IMR-90 (cell line): ENCODE results near the gene DCUN1D3. TPM values are rescaled to one million over a fixed set of nuclear protein-coding genes. Genes with fewer than 3 reads are reported as not detected.

ENCODE experiments used
- ATAC-seq: fragments of 200-7000 bp; cut with Tn5 transposase; 2 replicates; pipeline ENCODE4 v1.9.1; 2020; ENCODE audit warnings: low read depth, mild to moderate bottlenecking, moderate library complexity
- BruUV-seq: library from RNA; stranded (reverse); fragments of 400-500 nt; replicated peaks from 2 replicates; lab custom pipeline; 2021; lab: Mats Ljungman, UMichigan
- CTCF ChIA-PET: fragments of 300-600 bp; formaldehyde crosslinking; extraction: SDS; loops from one replicate; lab custom pipeline; 2021; ENCODE audit warnings: antibody characterized with exemption; lab: Yijun Ruan, JAX
- POLR2A ChIA-PET: fragments of 300-600 bp; sonication (Branson Sonifier 250); formaldehyde crosslinking; loops from one replicate; lab custom pipeline; 2022; ENCODE audit warnings: antibody characterized with exemption; ENCODE audit not compliant: unreplicated experiment; lab: Charles Lee
- DNase-seq: peaks from one replicate; pipeline ENCODE4 v3.0.0; 2013
- H2AFZ ChIP-seq: replicated peaks from 2 replicates; pipeline ENCODE3; 2013; ENCODE audit warnings: low read length, mild to moderate bottlenecking; ENCODE audit not compliant: poor library complexity
- H2AK5ac ChIP-seq: 2 replicates; pipeline ENCODE4 v1.6.1; 2013; ENCODE audit warnings: low read depth, low read length, inconsistent platforms
- H2AK9ac ChIP-seq: replicated peaks from 2 replicates; pipeline ENCODE3; 2013; ENCODE audit warnings: mild to moderate bottlenecking, low read depth, low read length, moderate library complexity; ENCODE audit not compliant: poor library complexity
- H2BK120ac ChIP-seq: 2 replicates; pipeline ENCODE4 v1.6.1; 2013; ENCODE audit warnings: low read depth, low read length, inconsistent platforms
- H2BK15ac ChIP-seq: 3 replicates; pipeline ENCODE4 v1.6.1; 2013; ENCODE audit warnings: low read depth, low read length, inconsistent platforms
- H2BK20ac ChIP-seq: 2 replicates; pipeline ENCODE4 v1.6.1; 2013; ENCODE audit warnings: low read depth, mild to moderate bottlenecking, inconsistent platforms, low read length, moderate library complexity
- H2BK5ac ChIP-seq: 2 replicates; pipeline ENCODE4 v1.6.1; 2013; ENCODE audit warnings: mild to moderate bottlenecking, low read depth, low read length, inconsistent platforms; ENCODE audit not compliant: poor library complexity, severe bottlenecking
- H3K14ac ChIP-seq: replicated peaks from 2 replicates; pipeline ENCODE4 v1.6.1; 2013; ENCODE audit warnings: low read depth, low read length, inconsistent platforms
- H3K18ac ChIP-seq: 2 replicates; pipeline ENCODE4 v1.6.1; 2013; ENCODE audit warnings: low read depth, low read length, control low read depth
- H3K23ac ChIP-seq: 2 replicates; pipeline ENCODE4 v1.6.1; 2013; ENCODE audit warnings: low read depth, low read length, inconsistent platforms
- H3K27ac ChIP-seq: 2 replicates; pipeline ENCODE4 v1.5.1; 2013; ENCODE audit warnings: mild to moderate bottlenecking, control low read depth, low read length; ENCODE audit not compliant: insufficient read depth
- H3K27me3 ChIP-seq: 2 replicates; pipeline ENCODE4 v1.6.1; 2013; ENCODE audit warnings: low read length; ENCODE audit not compliant: control insufficient read depth, insufficient read depth
- H3K36me3 ChIP-seq: 2 replicates; pipeline ENCODE4 v1.6.1; 2013; ENCODE audit warnings: low read length, mixed read lengths; ENCODE audit not compliant: control insufficient read depth, insufficient read depth
- H3K4ac ChIP-seq: 2 replicates; pipeline ENCODE4 v1.6.1; 2013; ENCODE audit warnings: low read depth, low read length, inconsistent platforms
- H3K4me1 ChIP-seq: 2 replicates; pipeline ENCODE4 v1.6.1; 2013; ENCODE audit warnings: low read length, mixed read lengths; ENCODE audit not compliant: control insufficient read depth, insufficient read depth
- H3K4me2 ChIP-seq: 2 replicates; pipeline ENCODE4 v1.6.1; 2013; ENCODE audit warnings: low read depth, mild to moderate bottlenecking, control low read depth, low read length, moderate library complexity
- H3K4me3 ChIP-seq: 2 replicates; pipeline ENCODE4 v1.5.1; 2013; ENCODE audit warnings: low read depth, mild to moderate bottlenecking, control low read depth, low read length, moderate library complexity; ENCODE audit not compliant: insufficient read depth
- H3K56ac ChIP-seq: 2 replicates; pipeline ENCODE4 v1.6.1; 2013; ENCODE audit warnings: low read length, inconsistent platforms; ENCODE audit not compliant: insufficient read depth; ENCODE audit errors: extremely low read depth
- H3K79me1 ChIP-seq, 2 experiments: 2 replicates each; pipeline ENCODE4 v1.6.1; 2013; ENCODE audit warnings: low read length in 2 of 2, inconsistent platforms in 1 of 2, low read depth in 1 of 2
- H3K9ac ChIP-seq: 2 replicates; pipeline ENCODE4 v1.6.1; 2013; ENCODE audit warnings: low read depth, low read length, control low read depth
- H3K9me1 ChIP-seq: 2 replicates; pipeline ENCODE4 v1.6.1; 2013; ENCODE audit warnings: low read length, inconsistent platforms; ENCODE audit not compliant: insufficient read depth
- H3K9me3 ChIP-seq: 2 replicates; pipeline ENCODE4 v1.6.1; 2013; ENCODE audit warnings: low read length; ENCODE audit not compliant: control insufficient read depth, insufficient read depth
- H4K20me1 ChIP-seq: 2 replicates; pipeline ENCODE4 v1.6.1; 2013; ENCODE audit warnings: low read length, inconsistent platforms; ENCODE audit not compliant: insufficient read depth
- H4K5ac ChIP-seq: 2 replicates; pipeline ENCODE4 v1.6.1; 2013; ENCODE audit warnings: mild to moderate bottlenecking, low read depth, low read length, control low read depth
- H4K8ac ChIP-seq, 2 experiments: 2 replicates each; pipeline ENCODE4 v1.6.1; 2013; ENCODE audit warnings: low read depth in 2 of 2, low read length in 2 of 2, control low read depth in 1 of 2, inconsistent platforms in 1 of 2
- H4K91ac ChIP-seq: 2 replicates; pipeline ENCODE4 v1.6.1; 2013; ENCODE audit warnings: low read depth, low read length, inconsistent platforms; ENCODE audit not compliant: insufficient read depth
- CHD1 ChIP-seq: IDR thresholded peaks from 2 replicates; pipeline ENCODE4 v1.6.1; 2012; ENCODE audit warnings: low read depth, low read length, improper control_type of control experiment
- MAZ ChIP-seq: IDR thresholded peaks from 2 replicates; pipeline ENCODE4 v1.6.1; 2012; ENCODE audit warnings: low read depth, mild to moderate bottlenecking, low read length, improper control_type of control experiment, moderate library complexity, borderline replicate concordance
- WGBS, 2 experiments: methylation state at CpG; one replicate each; pipeline versions ENCODE4 v1.1.5 to v1.1.7; 2013; ENCODE audit warnings: missing lambda C conversion rate in 2 of 2; ENCODE audit not compliant: insufficient read length in 1 of 2; ENCODE audit errors: extremely low coverage in 2 of 2; 5-methylcytosine and 5-hydroxymethylcytosine counted together
- dilution Hi-C: fragments of 300-500 bp; cut with HindIII; formaldehyde crosslinking; loops from one replicate; pipeline ENCODE4 v1.14.3; 2018; ENCODE audit warnings: low sequenced_read_pairs; ENCODE audit not compliant: unreplicated experiment
- in situ Hi-C: fragments of 300-500 bp; cut with MboI; formaldehyde crosslinking; loops from 3 replicates; pipeline ENCODE4 v1.14.3; 2019; ENCODE audit warnings: low sequenced_read_pairs, inconsistent platforms, mixed read lengths
- intact Hi-C: fragments of 100-400 bp; cut with micrococcal nuclease; formaldehyde crosslinking; loops from 2 replicates; pipeline ENCODE4 v1.10.0; 2022
- polyA plus RNA-seq, 3 experiments: library from polyadenylated mRNA; depleted of rRNA; stranded (reverse); fragments of >200 nt; gene quantifications; 2 replicates each; pipeline ENCODE4 v1.2.3, GENCODE V29; 2012; ENCODE audit warnings: low replicate concordance in 1 of 3
- total RNA-seq: library from RNA; depleted of rRNA; stranded (reverse); fragments of >200 nt; gene quantifications from 2 replicates; pipeline ENCODE4 v1.2.3, GENCODE V29; 2012

The DCUN1D3 gene
- total and polyA plus RNA-seq, 2 of the 4 experiments (the other 2 are of a cell fraction): 8.1 to 42.3 TPM

GRCh38 chr16:20846030-20846429 is 54.1 kb downstream of the DCUN1D3 start:
- peaks cover 2% of the 10 kb centered on the region for H3K4me1 ChIP-seq
- no peak overlapping the region for H2AK9ac ChIP-seq
- no peak overlapping the region for H2BK5ac ChIP-seq
- H3K36me3 ChIP-seq: peaks cover 2% of the 10 kb centered on the region; the same call in 1 of the 2 replicates
- H2BK20ac ChIP-seq: no peak overlapping the region
- H3K9me1 ChIP-seq: no peaks in the 10 kb centered on the region
- ChIA-PET POLR2A (no interaction called here), CTCF (interaction anchor here (1.2 kb wide), 1 partner anchor 237 kb away, joined by 3 read pairs; no protein-coding TSS in a partner anchor)
- ATAC-seq (no peak), DNase-seq (no peak)
- no peak overlapping the region for H3K9ac ChIP-seq
- WGBS, 2 experiments: 93% methylated on average over 5 of the region's 6 CpGs; no CpG with 5 or more reads in 1 of the 2 experiments
- H3K4ac ChIP-seq: no peak overlapping the region
- H3K56ac ChIP-seq: no peak overlapping the region
- in situ Hi-C loops (no loop called here), intact Hi-C loops (no loop called here), dilution Hi-C loops (no loop called here)
- H3K18ac ChIP-seq: no peak overlapping the region
- H3K9me3 ChIP-seq: no peaks in the 10 kb centered on the region
- H2BK15ac ChIP-seq: no peak overlapping the region
- H3K4me3 ChIP-seq: no peak overlapping the region
- H4K91ac ChIP-seq: no peak overlapping the region
- H3K14ac ChIP-seq: no peak overlapping the region
- no peak overlapping the region for H2BK120ac ChIP-seq
- H3K27me3 ChIP-seq: no peaks in the 10 kb centered on the region
- H3K23ac ChIP-seq: no peak overlapping the region
- no peak overlapping the region for H3K4me2 ChIP-seq
- no peak overlapping the region for H2AFZ ChIP-seq
- H2AK5ac ChIP-seq: no peak overlapping the region
- TF ChIP-seq CHD1 (no peak), MAZ (no peak)
- no TSS peak for BruUV-seq
- no peak overlapping the region for H4K8ac ChIP-seq
- no peaks in the 10 kb centered on the region for H4K20me1 ChIP-seq
- no peak overlapping the region for H3K27ac ChIP-seq
- H4K5ac ChIP-seq: no peak overlapping the region
- peaks cover 0 to 2% of the 10 kb centered on the region in 2 experiments; a peak in 1 of 4 replicates for H3K79me1 ChIP-seq
